Measurements from ENCODE around the gene AVPI1. TPM values are rescaled to one million over a fixed set of nuclear protein-coding genes. Genes with fewer than 3 reads are reported as not detected.
A peak's percentile ranks its signal among the peaks of the same experiment; 100 is the strongest.
"Not testable (repeated sequence)": the region's sequence is repeated elsewhere in the genome, so short reads cannot be mapped to it uniquely, and the experiment has no call there.

AVPI1 gene
- total RNA-seq, 1 donor from 2014 or later = 3.2 TPM

DNA sequence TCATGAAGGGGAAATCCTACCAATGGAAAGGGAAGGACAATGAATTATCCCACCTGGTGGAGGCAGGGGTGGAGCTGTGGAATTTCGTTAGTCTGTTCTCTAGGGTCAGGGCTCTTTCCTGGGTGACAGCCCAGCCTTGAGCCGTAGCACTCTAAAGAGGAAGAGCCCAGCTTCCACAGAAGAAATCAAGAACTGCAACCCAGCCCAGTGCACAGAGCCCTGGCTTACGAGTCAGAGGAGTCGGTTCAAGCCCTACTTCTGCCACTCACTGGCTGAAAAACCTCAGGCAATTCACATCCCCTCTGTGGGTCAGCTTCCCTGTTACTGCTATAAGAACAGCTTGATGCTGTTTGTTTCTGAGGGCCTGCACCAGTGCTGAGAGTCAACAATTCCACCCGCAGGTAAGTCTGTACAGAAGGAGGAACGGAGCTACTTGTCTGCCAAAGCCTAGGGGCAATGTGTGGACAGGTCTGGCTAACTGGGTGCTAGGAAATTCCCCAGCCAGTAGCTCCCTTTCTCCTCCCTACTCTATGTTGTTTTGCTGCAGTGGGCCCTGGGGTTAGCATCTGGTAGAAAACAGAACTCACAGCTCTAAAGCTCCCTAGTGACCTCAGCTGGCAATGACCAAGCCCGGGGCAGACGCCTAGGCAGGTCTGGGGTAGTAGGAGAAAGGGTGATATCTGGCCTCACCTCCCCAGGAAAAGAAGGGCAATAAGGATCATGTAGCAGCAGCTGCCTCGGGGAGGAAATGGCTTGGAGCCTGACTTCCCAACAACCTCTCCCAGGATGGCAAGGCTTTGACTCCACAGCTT lies 3.3 kb downstream of the AVPI1 start:
- DNase-seq (ENCODE audit: low read depth, low spot score) = no peak

DNA sequence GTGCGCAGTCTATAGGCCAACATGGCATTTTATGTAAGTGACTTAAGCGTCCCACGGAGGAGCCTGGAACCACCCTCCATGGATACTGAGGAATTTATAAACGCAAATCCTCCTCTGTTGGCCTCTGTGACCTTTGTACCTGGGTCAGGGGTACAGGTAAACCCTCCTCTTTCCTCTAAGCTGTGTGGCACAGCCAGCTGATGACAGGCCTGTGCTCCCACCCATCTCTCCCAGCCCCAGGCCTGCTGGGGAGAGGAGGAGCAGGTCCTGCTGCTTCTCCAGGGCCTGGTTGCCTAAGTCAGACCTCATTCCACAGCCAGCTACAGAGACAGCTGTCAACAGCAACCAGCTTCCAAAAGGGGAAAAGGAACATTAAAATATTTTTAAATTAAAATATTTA lies 5.0 kb downstream of the AVPI1 start:
- no peak for DNase-seq (ENCODE audit: low read depth, low spot score)

DNA sequence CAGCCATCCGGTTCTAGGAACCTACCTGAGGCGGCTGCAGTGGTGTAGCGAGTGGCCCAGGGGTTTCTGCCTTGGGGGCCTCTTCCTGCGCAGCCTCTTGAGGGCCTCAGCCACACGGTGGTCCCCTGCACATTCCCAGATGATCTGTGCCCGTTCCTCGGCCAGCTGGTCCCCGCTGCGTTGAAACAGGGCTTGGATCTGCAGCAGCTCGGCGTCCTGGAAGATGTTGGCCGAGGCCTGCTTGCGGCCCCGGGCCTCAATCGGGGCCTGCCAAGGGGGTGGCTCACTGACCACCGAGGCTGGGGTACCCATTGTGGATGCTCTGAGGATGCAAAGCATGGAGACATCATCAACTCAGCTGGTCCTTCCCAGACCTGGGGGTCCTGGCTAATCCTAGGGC lies 7.4 kb downstream of the AVPI1 start:
- DNase-seq (ENCODE audit: low read depth, low spot score) = no peak

DNA sequence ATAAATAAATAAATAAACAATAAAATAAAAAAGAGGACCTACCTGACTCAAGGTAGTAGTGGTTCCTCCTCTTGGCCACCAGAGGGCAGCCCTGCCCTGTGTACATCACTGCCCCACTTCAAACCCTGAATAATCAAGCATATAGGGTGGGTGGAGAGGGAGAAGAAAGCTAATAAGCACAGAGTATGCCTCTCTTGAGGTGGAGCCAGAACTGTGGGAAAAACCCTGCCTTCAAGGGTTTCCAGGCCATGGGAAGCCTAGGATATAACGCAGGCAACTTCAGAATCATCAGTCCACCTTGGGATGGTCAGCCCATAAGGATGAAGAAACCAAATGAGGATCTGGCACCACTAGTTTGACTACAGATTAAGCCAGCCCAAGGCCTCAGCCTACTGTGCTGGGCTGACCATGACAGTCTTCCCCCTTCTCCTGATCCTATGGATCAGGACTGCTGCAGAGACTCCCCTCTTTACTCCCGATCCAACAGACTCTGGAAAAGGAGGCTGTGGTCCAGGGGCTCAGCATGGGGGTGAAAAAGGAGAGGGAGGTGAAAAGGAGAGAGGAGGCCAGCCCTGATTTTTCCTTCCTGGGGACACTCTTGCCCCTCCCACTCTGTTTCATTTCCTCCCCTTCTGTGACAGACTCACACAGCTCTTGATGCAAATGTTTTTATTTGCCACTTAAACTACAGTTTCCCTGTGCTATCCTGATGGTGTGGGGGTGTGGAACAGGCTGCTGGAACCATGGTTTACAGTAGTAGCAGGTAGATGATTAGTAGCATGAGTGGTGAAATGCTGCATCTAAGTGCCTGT lies 10.1 kb downstream of the AVPI1 start:
- no peak for DNase-seq (ENCODE audit: low read depth, low spot score)

DNA sequence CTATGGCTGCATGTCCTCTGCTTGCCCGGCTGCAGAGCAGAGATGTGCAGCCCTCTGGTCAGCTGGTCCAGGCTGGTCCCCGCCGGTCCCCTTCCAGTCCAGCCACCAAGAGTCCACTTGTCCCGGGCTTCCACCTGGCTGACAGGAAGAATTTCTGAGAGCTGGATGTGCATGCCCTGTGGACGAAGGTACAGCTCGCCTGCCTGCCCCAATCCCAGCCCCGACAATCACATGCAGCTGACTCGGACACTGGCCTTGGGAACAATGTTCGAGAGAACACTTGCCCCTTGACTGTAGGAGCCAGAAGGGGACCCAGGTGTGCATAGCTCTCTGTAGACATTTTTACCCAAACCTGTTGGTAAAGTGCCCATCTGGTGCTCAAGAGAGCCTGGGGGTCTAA lies 11.8 kb downstream of the AVPI1 start:
- DNase-seq (ENCODE audit: low read depth, low spot score) = no peak

DNA sequence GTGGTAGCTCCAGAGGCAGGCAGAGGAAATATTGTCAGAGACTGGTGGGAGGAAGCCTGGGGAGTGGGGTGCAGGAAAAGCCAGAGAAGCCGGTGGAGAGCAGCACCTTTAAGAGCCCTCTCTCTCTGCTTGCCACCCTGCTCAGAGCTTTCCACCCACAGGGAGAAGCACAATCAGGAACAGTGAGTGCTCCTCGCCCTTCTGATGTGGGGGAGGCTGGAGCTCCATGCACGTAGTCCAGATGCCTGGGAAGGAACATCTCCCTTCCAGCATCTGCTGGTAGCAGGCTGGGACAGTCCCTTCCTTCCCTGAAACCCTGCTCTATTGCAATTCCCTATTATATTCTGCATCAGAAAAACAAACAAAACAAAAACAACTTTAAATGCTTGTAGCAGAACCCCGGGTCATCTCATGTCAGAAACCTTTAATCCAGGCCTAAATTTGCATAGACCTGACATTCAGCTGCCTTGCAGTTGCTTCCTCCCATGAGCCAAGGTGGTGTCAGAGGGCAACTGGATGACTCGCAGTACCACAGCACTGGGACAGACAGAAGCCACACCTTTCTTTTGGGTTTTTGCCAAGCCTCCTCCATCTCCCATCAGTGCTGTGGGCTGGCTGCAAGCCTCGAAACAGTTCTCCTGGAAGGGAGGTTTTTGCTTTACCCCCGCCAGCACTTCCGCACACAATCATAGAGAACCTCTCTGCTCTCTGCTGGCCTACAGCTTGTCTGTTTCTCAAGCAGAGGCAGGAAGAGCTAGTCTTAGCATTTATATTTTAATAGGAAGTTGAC lies 13.1 kb downstream of the AVPI1 start:
- no peak for DNase-seq (ENCODE audit: low read depth, low spot score)

DNA sequence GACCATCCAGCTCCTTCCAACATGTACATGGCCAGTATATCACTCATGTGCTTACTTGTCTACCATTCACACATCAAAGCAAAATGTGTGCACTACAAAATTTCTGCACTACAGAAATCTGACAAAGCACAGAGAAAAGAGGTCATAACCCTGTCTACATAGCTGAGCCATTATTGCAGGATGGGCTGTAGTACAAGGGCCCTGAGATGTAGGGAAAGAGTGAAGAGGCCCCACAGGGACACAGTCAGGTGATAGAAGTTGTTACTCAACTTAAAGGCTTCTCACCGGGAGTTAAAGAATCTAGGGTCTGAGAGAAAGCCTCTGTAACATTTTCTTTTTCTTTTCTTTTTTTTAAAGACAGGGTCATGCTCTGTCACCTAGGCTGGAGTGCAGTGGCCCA lies 17.5 kb downstream of the AVPI1 start:
- no peak for DNase-seq (ENCODE audit: low read depth, low spot score)

DNA sequence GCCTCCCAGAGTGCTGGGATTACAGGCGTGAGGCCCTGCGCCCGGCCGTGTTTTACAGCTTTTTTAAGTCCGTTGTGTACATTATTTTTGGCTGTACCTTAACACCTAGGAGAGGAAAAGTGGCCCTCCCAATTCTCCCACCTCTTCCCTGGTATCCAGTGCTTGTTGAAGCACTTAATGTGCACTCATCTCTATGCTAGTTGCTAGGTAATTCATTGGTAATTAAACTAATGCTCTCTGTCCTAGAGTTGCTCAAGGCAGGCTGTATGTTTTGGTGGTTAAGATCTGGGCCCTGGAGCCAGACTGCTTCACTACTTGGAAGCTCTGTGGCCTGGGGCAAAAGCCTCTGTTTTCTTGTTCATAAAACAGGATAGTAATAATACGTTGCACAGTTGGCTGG lies 19.6 kb downstream of the AVPI1 start:
- DNase-seq (ENCODE audit: low read depth, low spot score) = no peak

DNA sequence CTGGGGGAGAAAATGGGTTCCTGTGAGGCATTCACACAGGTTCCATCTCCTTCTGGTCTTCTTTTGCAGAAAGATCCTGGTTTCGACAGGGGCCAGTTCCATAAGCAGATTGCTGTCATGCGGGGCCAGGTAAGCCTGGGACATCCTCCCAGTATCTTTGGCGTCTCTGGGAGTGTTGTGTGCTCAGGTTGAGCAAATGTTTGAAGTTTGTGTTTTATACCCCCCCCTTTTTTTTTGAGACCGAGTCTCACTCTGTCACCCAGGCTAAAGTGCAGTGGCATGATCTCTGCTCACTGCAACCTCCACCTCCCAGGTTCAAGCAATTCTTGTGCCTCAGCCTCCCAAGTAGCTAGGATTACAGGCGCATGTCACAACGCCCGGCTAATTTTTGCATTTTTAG lies 20.0 kb downstream of the AVPI1 start:
- no peak for DNase-seq (ENCODE audit: low read depth, low spot score)

DNA sequence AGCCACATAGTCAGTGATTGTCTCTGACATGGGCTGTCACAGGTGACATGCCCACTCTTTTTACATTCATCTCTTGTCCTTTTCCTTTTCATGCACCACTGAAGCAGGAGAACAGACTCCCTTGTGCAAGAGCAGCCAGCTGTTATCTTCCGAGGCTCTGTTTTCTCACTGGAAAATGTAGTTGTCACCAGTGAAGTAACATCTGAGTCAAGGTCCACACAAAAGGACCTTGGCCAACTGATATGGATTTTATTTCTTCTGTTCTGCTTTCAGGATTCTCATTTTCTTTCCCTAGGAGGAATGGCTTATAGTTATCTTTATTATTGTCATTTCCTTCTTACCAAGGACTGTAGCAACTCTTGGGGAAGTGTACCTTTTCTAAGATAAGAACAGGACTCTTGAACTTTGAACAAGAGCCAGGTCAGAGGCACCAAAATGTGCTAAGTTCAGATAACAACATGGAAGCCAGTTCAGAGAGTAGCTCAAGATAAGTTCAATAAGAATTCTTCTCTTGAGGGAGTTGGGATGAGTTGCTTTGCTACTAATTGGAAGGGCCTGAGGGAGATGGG lies 22.7 kb downstream of the AVPI1 start:
- DNase-seq (ENCODE audit: low read depth, low spot score) = no peak

DNA sequence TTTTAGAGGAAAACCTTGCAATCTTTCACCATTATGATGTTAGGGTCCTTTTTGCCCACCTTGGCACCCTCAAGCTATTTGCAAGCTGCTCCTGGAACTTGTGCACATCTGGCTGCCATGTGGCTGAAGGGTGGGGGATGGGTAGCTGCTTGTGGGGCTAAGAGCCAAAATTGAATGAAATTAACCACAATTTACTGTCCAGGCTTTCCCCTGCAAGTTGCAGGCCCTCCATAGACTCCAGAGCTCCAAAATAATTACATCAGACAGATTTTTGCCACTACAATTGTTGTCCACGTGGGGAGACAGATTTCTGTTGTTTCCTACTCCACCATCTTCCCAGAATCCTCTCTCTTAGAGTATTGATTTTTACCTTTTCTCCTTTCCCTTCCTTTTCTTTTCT lies 27.5 kb downstream of the AVPI1 start:
- no peak for DNase-seq (ENCODE audit: low read depth, low spot score)

DNA sequence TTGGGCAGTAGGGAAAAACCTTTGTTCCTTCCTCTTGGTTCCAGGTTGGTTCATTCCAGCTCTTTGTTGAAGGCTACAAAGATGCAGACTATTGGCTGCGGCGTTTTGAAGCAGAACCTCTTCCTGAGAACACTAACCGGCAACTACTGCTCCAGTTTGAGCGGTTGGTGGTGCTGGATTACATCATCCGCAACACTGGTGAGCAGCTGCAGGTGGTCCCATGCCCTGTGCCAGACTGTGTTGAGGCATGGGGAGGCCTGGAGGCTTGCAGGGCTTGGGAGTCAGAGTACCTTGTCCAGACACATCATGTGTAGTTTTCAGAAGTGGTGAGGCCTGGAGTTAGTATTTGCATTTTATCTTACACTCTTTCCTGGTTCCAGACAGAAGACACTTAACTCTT lies 30.3 kb downstream of the AVPI1 start:
- no peak for DNase-seq (ENCODE audit: low read depth, low spot score)

DNA sequence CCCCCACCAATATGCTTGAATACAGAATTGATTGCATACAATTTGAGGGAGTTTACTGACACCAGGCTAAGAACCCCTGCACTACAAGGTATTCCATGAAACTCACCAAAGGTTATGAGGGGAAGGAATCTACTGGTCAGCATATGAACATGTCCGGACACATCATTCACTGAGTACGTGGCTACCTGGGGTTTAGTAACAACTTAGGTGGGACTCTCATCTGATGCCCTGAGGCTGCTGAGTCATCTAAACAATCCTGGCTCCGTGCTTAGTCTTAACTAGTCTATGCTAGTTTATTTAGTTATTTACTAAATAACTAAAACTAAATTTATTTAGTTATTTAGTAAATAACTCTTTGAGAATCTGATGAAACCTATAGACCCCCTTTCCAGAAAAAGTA lies 35.3 kb downstream of the AVPI1 start:
- DNase-seq (ENCODE audit: low read depth, low spot score) = no peak

DNA sequence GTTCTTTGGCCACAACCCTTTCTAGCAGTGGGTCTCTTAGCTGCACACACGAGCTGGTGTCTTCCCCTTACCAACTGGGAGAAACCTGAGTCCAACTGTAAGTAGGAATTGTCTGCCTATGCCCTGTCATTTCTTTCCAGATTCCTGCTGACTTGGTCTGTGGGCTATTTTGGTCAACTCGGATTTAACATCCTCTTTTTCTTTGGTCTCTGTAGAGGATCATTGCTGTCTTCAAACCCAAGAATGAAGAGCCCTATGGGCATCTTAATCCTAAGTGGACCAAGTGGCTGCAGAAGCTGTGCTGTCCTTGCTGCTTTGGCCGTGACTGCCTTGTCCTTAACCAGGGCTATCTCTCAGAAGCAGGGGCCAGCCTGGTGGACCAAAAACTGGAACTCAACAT lies 36.3 kb downstream of the AVPI1 start:
- no peak for DNase-seq (ENCODE audit: low read depth, low spot score)

DNA sequence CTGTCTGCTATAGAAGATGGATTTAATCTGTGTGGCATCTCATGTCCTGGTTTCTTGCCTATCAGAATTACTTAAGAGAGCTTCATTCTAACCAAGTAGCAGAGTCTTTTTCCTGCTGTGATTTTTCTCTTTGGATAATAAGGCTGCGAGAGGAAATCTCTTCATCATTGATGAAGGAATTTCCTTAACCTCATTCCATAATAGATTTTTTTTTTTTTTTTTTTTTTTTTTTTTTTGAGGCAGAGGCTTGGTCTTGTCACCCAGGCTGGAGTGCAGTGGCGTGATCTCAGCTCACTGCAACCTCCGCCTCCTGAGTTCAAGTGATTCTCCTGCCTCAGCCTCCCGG lies 37.7 kb downstream of the AVPI1 start:
- not testable (repeated sequence) for DNase-seq (ENCODE audit: low read depth, low spot score)

DNA sequence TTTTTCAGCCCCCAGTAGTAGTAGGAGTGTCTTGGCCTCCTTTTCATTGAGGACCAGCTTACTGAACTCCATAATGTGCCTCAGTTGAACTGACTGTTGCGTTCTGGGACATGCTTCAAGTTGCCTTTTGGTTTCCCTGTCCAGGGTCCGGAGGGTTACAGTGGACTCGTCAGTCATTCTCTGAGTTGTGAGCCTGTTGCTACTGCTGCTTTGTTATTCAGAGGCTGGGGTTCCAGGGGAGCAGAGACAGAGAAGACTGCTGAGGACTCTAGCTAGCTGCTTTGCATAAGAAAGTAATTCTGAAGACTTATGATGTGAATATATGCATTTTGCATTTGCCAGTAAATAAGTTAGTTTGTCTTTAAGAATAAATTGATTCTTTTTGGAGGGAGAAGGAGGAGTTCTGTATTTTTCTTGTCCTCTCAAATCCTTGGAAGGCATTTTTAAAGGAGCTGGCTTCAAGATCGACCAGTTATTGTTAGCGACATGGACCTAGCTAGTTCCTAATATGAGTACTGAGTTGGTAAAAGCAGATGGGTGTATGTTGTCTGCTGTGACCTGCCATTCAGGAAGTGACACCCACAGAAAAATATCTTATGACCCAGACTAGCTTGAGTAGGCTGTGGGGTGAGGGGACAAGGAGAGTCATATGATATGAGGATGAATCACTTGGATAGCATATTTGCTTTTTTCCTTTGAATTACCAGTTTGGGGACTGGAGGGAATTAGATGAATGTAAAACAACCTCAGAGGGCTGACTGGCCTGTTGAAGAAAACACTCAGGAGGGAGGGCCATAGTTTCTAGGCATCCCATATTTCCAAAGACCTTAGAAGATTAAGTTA lies 38.3 kb downstream of the AVPI1 start:
- DNase-seq (ENCODE audit: low read depth, low spot score) = peak; percentile 67

DNA sequence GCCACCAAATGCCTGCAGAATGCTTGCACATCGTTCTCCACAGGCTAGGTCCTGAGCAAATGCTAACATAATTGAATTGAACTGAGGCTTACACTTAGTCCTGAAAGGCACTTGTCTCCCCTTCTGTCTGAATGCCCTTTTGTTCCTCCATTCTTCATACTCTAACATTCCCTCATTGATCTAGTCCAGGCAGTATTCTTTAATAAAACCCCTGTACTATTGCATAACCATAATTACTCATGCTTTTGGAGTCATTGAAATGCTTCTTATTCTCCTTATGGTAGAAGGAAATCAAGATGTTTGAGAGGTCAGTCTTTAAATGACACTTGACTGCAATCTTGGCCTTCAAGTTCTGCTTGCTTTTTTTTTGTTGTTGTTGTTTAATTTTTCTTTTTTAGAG lies 39.5 kb downstream of the AVPI1 start:
- DNase-seq (ENCODE audit: low read depth, low spot score) = no peak

DNA sequence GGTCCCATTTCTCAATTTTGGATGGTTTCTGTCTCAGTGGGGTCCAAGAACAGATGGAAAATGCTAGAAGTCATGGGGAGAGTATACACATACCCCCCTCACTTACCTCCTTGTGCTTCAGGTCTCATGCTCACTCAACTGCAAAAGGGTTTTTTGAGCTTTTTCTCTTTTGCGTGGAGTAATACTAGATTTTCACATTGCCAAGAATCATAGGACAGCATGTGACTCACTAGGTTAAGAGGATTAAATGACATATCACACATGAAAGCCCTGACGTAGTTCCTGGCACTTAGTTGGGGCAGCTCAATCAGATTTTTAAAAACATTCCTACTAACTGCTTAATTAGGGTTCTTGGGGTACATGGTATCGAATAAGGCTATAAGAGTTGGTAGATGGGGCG lies 42.1 kb downstream of the AVPI1 start:
- no peak for DNase-seq (ENCODE audit: low read depth, low spot score)

DNA sequence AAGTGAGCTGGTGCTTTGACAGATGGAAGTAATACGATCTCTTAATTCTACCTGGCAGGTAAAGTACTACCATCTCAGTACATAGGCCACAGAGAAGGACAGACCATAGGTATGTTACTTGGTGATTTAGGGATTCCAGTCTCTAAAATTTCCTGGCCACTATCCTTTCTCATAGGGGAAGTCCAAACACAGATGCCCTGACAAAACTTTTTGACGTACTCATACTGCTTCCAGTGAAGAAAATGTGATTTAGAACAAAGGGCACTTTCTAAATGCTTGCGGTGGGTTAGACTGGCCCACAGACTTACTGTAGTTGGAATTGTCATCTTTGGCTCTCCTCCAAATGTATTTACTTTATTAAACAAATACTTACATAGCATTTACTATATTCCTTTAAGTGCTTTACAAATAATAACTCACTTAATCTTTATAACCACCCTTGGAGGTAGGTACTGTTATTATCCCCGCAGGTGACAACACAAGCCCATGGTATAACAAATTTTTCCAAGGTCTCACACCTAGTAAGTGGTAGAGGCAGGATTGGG lies 43.5 kb downstream of the AVPI1 start:
- DNase-seq (ENCODE audit: low read depth, low spot score) = no peak

DNA sequence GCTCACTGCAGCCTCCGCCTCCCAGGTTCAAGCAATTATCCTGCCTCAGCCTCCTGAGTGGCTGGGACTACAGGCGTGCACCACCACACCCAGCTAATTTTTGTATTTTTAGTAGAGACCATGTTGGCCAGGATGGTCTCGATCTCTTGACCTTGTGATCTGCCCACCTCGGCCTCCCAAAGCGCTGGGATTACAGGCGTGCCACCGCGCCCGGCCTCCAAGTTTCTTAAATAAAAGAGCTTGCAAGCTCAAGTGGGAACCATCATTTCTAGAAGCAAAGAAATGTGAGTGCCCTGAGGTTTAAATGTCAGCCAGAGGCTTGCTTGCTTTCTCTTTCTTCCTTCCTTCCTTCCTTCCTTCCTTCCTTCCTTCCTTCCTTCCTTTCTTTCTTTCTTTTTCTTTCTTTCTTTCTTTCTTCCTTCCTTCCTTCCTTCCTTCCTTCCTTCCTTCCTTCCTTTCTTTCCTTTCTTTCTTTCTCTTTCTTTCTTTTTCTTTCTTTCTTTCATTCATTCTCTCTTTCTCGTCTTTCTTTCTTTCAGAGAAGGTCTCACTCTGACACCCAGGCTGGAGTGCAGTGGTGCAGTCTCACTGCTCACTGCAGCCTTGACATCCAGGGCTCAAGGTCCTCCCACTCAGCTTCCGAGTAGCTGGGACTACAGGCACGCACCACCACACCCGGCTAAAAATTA lies 44.4 kb downstream of the AVPI1 start:
- not testable (repeated sequence) for DNase-seq (ENCODE audit: low read depth, low spot score)
